Uterus (tissue), 2 donors: ENCODE results near the gene PIN4.

ENCODE experiments used
- CTCF ChIP-seq, 4 experiments: fragments of 200-600 bp in 2 of 4; fragments of 450-650 bp in 2 of 4; sonication (generic) in 2 of 4; IDR thresholded peaks; one replicate each; pipeline ENCODE4 v1.5.1; 2016 to 2019; ENCODE audit warnings: antibody characterized with exemption in 4 of 4, mild to moderate bottlenecking in 2 of 4, moderate library complexity in 1 of 4
- POLR2A ChIP-seq, 2 donors: fragments of 450-650 bp; IDR thresholded peaks; one replicate each; pipeline ENCODE4 v1.6.1; 2016; ENCODE audit warnings: antibody characterized with exemption in 2 of 2, mild to moderate bottlenecking in 1 of 2, moderate library complexity in 1 of 2

DNA sequence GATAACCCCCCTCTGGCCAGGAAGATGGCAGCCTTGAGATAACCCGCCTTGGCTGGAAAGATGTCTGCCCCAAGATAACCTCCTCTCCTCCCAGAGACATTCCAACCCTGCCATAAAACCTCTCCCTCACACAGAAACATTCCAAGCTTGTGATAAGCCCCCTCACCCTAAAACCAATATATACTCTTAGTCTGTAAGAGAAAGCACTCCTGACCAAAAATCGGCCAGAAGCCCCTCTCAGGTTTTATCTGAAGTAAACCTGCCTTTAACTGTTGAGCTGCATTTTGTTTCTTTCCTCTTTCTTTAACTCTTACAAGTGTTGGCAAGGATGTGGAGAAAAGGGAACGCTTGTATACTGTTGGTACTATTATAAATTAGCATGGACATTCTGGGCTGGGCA is 48.7 kb downstream of the PIN4 start:
- no peak for TF ChIP-seq CTCF (IDR thresholded peaks at IDR 0.05)
- no peak for TF ChIP-seq POLR2A (IDR thresholded peaks at IDR 0.05)
